ENCODE results near the gene DCAF7. TPM values are rescaled to one million over a fixed set of nuclear protein-coding genes. Genes with fewer than 3 reads are reported as not detected.

Gene DCAF7
- total RNA-seq, 1 donor from 2014 or later: 34.1 TPM

DNA sequence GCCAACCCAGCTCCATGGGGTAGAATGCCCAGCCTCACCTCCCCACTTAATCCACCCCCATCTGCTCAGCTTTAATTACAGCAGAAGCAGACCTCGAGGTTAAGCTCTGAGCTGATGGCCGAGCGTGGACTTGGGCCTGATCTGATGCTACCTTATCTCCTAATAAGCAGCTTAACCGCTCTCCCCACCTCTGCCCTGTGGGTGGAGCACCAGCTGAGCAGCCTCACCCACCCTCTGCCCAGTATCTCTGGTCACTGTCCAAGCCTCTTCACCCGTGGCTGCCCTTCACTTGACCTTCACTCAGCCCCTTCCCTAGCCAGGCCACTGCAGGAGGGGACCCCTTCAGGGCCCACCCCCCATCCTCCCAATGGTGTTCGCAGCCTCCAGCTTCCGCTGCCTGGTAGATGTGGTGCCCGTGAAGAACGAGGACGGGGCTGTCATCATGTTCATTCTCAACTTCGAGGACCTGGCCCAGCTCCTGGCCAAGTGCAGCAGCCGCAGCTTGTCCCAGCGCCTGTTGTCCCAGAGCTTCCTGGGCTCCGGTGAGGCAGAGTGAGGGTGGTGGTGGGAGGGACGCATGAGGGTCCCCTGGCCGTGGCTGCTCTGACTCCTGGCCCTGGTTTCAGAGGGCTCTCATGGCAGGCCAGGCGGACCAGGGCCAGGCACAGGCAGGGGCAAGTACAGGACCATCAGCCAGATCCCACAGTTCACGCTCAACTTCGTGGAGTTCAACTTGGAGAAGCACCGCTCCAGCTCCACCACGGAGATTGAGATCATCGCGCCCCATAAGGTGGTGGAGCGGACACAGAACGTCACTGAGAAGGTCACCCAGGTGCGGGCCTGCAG, 20.3 kb upstream of the DCAF7 start:
- Histone ChIP-seq H3K4me3 (no peak overlapping the region), H3K27me3 (no peaks in the 10 kb centered on the region), H3K27ac (no peak overlapping the region), H3K36me3 (no peaks in the 10 kb centered on the region), H3K9me3 (no peaks in the 10 kb centered on the region), H3K4me1 (no peaks in the 10 kb centered on the region)
- TF ChIP-seq, protein P1, sequence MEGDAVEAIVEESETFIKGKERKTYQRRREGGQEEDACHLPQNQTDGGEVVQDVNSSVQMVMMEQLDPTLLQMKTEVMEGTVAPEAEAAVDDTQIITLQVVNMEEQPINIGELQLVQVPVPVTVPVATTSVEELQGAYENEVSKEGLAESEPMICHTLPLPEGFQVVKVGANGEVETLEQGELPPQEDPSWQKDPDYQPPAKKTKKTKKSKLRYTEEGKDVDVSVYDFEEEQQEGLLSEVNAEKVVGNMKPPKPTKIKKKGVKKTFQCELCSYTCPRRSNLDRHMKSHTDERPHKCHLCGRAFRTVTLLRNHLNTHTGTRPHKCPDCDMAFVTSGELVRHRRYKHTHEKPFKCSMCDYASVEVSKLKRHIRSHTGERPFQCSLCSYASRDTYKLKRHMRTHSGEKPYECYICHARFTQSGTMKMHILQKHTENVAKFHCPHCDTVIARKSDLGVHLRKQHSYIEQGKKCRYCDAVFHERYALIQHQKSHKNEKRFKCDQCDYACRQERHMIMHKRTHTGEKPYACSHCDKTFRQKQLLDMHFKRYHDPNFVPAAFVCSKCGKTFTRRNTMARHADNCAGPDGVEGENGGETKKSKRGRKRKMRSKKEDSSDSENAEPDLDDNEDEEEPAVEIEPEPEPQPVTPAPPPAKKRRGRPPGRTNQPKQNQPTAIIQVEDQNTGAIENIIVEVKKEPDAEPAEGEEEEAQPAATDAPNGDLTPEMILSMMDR (IDR thresholded peaks at IDR 0.05): no peak
- TF ChIP-seq POLR2AphosphoS5 (IDR thresholded peaks at IDR 0.05; ENCODE audit: insufficient read depth in 1 of 2, low read depth in 1 of 2) (no peak), POLR2A (IDR thresholded peaks at IDR 0.05) (no peak)
- DNase-seq (ENCODE audit: extremely low spot score in 2 of 2): no peak
- intact Hi-C loops (cut with DNase I): loop anchor here (10.0 kb wide), 1 partner anchor 65 kb away; no protein-coding TSS in a partner anchor

DNA sequence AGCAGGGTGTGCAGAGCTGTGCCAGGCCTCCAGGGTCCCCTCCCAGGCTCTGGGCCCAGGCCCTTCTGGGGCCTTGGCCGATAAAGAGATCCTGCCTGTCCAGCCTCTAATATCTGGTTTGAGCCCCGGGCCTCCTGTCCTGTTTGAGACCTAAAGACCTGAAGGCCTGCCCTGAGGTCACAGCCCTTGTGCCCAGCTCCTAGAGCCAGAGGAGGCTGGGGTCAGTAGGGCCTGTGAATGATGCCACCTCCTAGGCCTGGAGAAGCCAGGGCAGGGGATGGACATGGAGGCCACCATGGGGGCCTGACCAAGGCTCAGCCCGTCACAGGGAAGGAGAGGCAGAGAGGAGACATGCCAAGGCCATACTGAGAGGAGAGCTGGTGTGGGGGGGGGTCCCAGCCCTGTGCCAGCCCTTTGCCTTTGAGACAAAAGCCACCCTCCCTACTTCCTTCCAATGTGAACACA, 19.7 kb upstream of the DCAF7 start:
- DNase-seq (ENCODE audit: extremely low spot score in 2 of 2): no peak
- Histone ChIP-seq H3K27ac (no peak overlapping the region), H3K9me3 (no peaks in the 10 kb centered on the region), H3K27me3 (no peaks in the 10 kb centered on the region), H3K4me1 (no peaks in the 10 kb centered on the region), H3K4me3 (no peak overlapping the region), H3K36me3 (no peaks in the 10 kb centered on the region)
- intact Hi-C loops (cut with DNase I): loop anchor here (10.0 kb wide), 1 partner anchor 64 kb away; no protein-coding TSS in a partner anchor
- TF ChIP-seq, protein P1 (IDR thresholded peaks at IDR 0.05): no peak
- TF ChIP-seq POLR2A (IDR thresholded peaks at IDR 0.05): no peak

DNA sequence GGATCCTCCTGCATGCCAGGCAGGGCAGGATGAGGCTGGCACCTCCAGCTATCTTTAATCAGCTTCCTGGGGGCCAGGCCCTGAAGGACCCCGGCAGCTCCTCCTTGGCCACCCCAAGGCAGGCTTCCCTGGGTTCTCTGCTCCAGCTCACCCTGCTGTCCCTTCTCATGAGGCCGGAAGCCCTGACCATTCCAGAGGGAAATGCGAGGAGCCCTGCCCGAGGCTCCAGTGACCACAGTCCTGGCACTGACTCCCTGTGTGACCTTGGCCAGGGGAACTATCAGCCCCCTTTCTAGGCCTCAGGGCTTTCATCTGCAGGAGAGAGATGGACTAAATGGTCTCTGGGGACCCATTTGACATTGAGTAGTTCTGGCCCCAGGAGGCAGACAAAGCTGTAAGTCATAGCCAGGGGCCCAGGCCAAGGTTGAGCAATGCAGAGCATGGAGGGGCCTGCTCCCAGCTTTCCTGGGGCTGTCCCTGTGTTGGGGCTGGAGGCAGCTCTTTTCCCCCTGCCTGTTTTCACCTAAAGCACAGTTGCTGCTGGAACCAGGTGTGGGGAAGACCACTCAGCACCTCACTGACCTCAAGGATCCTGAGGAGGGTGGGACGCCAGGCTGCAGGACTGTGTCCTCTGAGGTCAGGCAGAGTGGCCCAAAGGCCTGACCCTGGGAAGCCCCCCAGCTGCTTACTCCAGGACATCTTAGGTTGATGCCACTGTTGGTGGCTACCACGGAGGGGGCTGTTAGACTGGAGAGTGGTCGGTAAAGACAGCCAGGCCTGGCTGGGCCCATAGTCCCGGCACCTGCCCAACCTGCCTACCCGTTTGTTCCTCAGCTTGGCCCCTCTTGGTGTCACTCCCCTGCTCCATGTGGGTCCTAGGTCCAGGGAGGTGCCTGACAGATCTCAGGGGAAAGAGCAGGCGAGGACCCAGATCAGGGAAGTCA, 19.0 kb upstream of the DCAF7 start:
- Histone ChIP-seq H3K27ac (no peak overlapping the region), H3K4me1 (no peaks in the 10 kb centered on the region), H3K27me3 (no peaks in the 10 kb centered on the region), H3K4me3 (no peak overlapping the region), H3K36me3 (no peaks in the 10 kb centered on the region), H3K9me3 (no peaks in the 10 kb centered on the region)
- DNase-seq (ENCODE audit: extremely low spot score in 2 of 2): no peak
- intact Hi-C loops (cut with DNase I): loop anchor here (10.0 kb wide), 1 partner anchor 64 kb away; no protein-coding TSS in a partner anchor
- TF ChIP-seq POLR2AphosphoS5 (IDR thresholded peaks at IDR 0.05; ENCODE audit: insufficient read depth in 1 of 2, low read depth in 1 of 2): no peak
- TF ChIP-seq POLR2A (IDR thresholded peaks at IDR 0.05): no peak
- TF ChIP-seq, protein P1 (IDR thresholded peaks at IDR 0.05): no peak

DNA sequence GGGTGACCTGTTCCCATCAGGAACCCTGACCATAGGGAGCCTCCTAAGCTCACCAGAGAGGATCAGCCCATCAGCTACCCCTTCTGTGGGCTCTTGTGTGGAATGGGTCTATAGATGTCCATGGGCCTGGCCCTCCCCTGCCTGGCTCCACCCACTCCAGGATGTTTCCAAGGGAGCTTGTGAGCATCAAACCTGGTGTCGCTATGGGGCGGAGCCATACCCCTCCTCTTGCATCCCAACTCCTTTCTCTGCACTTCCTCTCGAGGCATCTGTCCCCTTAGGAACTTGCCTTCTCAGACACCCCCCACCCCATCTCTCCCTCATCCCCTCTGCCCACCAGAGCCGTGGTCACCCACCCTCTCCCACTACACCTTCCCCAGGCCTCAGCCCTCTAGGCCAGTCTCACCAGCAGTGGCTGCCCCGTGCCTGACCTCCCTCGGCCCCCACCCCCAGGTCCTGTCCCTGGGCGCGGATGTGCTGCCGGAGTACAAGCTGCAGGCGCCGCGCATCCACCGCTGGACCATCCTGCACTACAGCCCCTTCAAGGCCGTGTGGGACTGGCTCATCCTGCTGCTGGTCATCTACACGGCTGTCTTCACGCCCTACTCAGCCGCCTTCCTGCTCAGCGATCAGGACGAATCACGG, 16.7 kb upstream of the DCAF7 start:
- Histone ChIP-seq H3K4me1 (peaks cover 8% of the 10 kb centered on the region), H3K4me3 (no peak overlapping the region), H3K36me3 (no peaks in the 10 kb centered on the region), H3K27me3 (peaks cover 6% of the 10 kb centered on the region), H3K9me3 (no peaks in the 10 kb centered on the region), H3K27ac (no peak overlapping the region)
- DNase-seq (ENCODE audit: extremely low spot score in 2 of 2): no peak
- TF ChIP-seq POLR2A (IDR thresholded peaks at IDR 0.05) (no peak), POLR2AphosphoS5 (IDR thresholded peaks at IDR 0.05; ENCODE audit: insufficient read depth in 1 of 2, low read depth in 1 of 2) (no peak)
- TF ChIP-seq, protein P1 (IDR thresholded peaks at IDR 0.05): no peak
- intact Hi-C loops (cut with DNase I): loop anchor here (10.0 kb wide), 1 partner anchor 61 kb away; no protein-coding TSS in a partner anchor
